Activated gamma-delta T cell treated with Interleukin-2 at 50 U/mL for 16 hours (primary cell): ENCODE data around the gene SAGE1.
"Not testable (repeated sequence)": the region's sequence is repeated elsewhere in the genome, so short reads cannot be mapped to it uniquely, and the experiment has no call there.

Experiments used
- DNase-seq: peaks from one replicate; pipeline ENCODE4 v3.0.0-alpha.2; 2020

Gene SAGE1, protein sequence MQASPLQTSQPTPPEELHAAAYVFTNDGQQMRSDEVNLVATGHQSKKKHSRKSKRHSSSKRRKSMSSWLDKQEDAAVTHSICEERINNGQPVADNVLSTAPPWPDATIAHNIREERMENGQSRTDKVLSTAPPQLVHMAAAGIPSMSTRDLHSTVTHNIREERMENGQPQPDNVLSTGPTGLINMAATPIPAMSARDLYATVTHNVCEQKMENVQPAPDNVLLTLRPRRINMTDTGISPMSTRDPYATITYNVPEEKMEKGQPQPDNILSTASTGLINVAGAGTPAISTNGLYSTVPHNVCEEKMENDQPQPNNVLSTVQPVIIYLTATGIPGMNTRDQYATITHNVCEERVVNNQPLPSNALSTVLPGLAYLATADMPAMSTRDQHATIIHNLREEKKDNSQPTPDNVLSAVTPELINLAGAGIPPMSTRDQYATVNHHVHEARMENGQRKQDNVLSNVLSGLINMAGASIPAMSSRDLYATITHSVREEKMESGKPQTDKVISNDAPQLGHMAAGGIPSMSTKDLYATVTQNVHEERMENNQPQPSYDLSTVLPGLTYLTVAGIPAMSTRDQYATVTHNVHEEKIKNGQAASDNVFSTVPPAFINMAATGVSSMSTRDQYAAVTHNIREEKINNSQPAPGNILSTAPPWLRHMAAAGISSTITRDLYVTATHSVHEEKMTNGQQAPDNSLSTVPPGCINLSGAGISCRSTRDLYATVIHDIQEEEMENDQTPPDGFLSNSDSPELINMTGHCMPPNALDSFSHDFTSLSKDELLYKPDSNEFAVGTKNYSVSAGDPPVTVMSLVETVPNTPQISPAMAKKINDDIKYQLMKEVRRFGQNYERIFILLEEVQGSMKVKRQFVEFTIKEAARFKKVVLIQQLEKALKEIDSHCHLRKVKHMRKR

DNA sequence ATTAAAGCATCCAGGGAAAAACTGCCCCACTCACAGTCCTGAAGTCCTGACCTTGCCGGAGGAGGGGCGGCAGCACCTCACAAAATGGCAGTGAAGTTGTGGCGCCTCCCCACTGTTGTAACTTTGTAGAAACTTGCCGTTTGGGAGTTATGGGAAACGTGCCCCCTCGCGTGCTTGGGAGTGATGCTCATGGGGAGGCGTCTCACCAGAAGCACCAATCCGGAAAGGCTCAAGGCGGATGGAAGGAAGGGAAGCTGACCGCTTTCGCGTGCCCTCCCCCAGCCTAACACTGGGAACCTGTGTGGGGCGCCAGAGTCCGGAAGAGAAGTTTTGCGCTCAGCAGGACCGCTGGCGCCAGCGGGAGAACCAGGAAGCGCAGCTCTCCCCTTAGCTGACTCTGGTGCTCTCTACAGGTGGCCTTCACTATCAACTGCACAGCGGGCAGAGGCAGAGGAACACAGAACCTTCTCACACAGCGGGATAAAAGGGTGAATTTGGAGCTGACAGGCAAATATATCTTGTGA lies at the start of gene SAGE1, which contains the start of gene CT45A10:
SAGE1 (plus strand) TSS at position 423 of the 524 bp plus-strand sequence. CDS start 2,527 bp downstream, outside the sequence.
CT45A10 (minus strand) TSS at position 151 of the 524 bp plus-strand sequence. CDS start 8,100 bp downstream, outside the sequence.
- no peak for DNase-seq

DNA sequence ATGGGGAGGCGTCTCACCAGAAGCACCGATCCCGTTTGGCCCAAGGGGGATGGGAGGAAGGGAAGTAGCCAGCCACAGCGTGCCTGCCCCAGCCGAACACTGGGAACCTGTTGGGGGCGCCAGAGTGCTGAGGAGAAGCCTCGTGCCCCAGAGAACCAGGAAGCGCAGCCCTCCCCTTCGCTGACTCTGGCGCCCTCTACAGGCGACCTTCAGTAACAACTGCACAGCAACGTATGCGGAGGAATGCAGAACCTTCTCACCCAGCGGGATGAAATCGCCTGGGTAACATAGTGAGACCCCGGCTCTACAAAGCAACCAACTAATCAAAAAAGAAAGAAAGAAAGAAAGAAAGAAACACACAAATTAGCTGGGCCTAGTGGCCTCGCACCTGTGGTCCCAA lies 39.1 kb upstream of the SAGE1 start, which contains the start of gene CT45A8:
CT45A8 (minus strand) TSS at position 101 of the 400 bp plus-strand sequence. CDS start 3,755 bp downstream, outside the sequence.
- DNase-seq: not testable (repeated sequence)

DNA sequence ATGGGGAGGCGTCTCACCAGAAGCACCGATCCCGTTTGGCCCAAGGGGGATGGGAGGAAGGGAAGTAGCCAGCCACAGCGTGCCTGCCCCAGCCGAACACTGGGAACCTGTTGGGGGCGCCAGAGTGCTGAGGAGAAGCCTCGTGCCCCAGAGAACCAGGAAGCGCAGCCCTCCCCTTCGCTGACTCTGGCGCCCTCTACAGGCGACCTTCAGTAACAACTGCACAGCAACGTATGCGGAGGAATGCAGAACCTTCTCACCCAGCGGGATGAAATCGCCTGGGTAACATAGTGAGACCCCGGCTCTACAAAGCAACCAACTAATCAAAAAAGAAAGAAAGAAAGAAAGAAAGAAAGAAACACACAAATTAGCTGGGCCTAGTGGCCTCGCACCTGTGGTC lies 21.8 kb upstream of the SAGE1 start, which contains the start of gene CT45A9:
CT45A9 (minus strand) TSS at position 101 of the 400 bp plus-strand sequence. CDS start 3,751 bp downstream, outside the sequence.
- not testable (repeated sequence) for DNase-seq

DNA sequence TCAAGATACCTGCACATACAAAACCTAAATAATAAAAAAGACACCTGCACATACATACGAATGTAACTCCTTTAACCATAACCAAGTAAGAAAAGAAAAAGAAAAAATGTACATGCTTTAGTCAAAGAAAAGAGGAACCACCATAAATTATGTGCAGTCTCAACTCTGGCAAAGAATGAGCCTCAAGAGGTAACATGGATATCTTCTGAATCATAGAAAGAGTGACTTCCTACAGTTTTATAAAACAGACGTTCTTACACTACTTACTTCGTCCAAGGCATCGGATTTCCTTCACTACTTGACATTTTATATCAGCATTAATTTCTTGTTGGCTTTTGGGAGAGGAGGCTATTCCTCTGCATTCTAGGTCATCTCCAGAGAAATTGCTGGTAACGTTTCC lies 10.8 kb upstream of the SAGE1 start:
- not testable (repeated sequence) for DNase-seq

DNA sequence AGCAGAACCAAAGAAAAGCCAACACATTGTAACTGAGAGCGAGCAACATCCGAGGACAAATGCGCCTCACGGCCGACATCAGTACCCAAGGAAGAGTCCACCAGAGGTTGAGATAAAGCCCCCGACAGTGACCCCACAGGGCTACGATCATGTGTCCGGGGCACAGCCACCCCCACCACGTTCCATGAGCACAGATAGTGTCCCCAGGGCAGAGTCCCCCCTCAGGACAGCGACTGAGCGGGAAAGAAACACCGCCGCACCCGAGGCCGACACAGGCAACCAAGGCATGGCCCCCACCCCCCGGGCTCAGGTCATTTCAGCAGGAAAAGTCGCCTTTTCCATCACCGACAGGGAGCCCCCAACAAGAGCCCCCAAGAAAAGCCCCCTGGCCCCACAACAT lies 5.3 kb upstream of the SAGE1 start:
- not testable (repeated sequence) for DNase-seq

DNA sequence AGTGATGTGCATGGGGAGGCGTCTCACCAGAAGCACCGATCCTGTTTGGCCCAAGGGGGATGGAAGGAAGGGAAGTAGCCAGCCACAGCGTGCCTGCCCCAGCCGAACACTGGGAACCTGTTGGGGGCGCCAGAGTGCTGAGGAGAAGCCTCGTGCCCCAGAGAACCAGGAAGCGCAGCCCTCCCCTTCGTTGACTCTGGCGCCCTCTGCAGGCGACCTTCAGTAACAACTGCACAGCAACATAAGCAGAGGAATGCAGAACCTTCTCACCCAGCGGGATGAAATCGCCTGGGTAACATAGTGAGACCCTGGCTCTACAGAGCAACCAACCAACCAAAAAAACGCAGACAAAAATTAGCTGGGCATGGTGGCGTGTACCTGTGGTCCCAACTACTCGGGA lies 4.5 kb upstream of the SAGE1 start:
- DNase-seq: not testable (repeated sequence)

DNA sequence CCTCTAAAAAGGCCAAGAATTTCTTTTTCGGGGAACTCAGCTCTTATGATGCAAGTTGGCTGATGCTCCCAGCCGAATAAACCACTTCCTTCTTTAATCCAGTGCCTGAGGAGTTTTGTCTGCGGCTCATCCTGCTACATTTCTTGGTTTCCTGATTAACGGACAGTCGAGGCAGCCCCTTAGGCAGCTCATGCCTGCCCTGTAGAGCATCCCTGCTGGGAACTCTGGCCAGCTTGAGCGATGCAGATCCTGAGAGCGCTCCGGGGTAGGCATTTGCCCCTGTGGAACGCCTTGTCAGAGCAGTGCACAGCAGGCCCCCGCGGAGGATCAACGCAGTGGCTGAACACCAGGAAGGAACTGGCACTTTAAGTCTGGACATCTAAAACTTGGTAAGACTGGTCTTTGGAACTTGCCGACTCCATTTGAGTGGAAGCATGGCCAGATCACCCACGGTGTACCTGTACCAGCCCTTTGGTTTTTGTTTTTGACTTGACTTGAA lies 3.4 kb upstream of the SAGE1 start:
- no peak for DNase-seq

DNA sequence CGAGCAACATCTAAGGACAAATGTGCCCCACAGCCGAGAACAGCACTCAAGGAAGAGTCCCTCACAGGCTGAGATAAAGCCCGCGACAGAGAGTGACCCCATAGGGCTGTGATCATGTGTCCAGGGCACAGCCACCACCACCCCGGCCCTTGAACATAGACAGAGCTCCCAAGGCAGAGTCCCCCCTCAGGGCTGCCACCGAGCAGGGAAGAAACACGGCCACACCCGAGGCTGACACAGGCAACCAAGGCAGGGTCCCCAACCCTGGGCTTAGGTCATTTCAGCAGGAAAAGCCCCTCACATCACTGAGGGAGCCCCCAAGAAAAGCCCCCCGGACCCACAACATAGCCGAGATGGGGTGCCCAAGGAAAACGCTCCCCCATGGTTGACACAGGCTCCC lies 735 bp upstream of the SAGE1 start:
- DNase-seq: no peak

DNA sequence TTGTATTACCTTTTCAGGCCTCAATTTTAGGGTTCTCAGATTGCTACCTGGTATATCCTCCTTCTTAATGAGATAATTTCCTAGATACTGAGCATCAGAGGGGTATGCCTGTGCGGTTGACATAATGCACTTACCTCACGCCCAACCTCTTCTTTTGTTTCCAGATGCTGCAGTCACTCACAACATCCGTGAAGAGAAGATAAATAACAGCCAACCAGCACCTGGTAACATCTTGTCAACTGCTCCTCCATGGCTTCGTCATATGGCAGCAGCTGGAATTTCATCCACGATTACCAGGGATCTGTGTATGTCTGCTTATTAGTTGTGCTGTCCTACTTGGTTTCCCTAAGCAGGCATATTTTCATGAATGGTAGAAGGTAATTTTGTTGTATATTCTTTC lies 16.7 kb downstream of the SAGE1 start:
- no peak for DNase-seq

DNA sequence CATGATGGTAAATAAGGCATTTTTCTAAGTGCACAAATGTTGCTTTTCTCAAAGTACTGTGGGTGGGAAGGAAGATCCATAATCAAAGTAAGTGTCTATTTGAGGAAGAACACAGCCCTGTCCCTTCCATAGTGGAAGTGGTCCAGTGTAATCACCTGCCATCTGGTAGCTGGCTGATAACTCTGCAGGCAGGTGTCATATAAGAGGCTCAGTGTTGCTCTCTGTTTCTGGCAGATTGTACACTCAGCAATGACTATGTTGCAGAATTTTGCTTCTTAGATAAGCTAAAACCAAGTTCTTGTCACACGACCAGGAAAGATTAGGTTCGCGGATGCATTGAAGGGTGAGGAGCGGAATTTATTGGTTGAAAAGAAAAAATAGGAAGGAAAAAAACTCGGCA lies 20.9 kb downstream of the SAGE1 start:
- DNase-seq: no peak

DNA sequence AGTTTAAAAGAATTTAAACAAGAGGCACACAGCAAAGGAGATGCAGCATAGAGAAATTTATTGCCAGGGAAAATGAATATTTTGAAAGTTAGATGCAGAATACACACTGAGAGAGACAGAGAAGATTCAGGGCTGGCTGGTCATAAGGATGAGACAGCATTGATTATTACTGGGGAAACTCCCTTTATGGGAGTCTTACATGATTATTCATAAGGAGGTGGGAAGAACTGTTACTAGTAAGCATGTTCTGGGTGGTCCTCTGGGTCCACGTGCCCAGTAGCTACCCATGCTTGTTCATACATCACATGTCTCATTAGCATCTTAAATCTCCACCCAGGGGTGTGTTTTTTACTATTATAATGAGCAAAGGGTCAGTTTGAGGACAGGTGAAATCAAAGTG lies 27.0 kb downstream of the SAGE1 start:
- not testable (repeated sequence) for DNase-seq

DNA sequence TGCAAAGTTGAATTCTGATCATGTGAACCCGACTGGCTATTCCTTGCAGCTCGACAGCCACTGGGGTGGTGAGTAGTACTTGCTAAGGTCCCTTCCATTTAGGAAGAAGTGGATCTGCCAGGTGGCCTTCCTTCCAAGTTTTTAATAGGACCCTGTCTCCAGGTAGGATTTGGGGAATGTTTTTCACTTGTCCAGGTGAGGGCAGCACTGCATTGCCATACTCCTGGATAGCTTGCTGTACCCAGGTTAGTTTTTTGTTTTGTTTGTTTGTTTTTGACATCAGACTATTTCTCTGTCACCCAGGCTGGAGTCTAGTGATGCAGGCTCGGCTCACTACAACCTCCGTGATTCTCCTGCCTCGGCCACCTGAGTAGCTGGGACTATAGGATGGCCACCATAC lies 29.8 kb downstream of the SAGE1 start:
- DNase-seq: no peak

DNA sequence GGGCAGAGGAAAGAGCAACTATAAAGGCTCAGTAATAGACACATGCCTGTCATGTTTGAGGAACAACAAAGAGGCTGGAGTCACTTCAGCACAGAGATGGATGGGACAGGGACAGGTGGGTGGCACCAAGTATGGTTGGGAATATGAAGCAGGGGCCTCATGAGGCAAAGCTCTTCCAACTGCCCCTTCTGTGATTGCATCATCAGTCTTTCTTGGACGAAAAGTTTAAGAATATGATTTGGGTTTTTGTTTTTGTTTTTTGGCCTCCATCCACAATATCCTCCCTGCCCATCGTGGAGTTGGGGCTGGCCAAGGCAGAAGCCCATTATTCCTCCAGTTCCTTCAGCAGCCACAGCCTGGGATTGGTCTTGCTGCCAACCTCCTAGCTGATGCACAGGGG lies 34.4 kb downstream of the SAGE1 start:
- no peak for DNase-seq

DNA sequence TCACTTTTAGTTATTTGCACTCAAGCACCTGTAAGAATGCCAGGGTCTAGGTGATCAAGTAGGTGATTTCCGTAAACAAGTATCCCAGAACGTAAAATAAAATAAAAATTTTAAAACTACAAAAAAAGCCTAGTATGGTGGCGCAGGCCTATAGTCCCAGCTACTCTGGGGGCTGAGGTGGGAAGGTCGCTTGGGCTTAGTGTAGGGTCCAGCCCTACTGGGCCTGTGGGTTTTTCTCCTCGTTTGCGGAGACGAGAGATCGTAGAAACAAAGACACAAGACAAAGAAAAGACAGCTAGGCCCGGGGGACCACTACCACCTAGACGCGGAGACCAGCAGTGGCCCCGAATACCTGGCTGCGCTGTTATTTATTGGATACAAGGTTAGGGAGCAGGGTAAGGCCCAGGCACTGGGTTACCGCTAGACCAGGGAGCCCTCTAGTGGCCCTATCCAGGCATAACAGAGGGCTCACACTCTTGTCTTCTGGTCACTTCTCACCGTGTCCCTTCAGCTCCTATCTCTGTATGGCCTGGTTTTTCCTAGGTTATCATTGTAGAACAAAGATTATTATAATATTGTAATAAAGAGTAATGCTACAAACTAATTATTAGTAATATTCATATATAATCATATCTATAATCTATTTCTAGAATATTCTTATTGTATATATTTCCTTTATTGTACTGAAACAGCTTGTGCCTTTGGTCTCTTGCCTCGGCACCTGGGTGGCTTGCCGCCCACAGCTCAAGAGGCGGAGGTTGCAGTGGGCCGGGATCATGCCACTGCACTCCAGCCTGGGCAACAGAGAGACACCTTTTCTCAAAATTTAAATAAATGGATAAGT lies 38.4 kb downstream of the SAGE1 start:
- peak; percentile 27 for DNase-seq

DNA sequence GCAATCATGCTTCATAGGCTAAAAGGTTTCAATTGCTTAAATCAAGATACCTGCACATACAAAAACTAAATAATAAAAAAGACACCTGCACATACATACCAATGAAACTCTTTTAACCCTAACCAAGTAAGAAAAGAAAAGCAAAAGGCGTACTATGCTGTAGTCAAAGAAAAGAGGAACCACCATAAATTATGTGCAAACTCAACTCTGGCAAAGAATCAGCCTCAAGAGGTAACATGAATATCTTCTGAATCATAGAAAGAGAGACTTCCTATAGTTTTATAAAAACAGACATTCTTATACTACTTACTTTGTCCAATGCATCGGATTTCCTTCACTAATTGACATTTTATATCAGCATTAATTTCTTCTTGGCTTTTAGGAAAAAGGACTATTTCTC lies 51.0 kb downstream of the SAGE1 start:
- no peak for DNase-seq

DNA sequence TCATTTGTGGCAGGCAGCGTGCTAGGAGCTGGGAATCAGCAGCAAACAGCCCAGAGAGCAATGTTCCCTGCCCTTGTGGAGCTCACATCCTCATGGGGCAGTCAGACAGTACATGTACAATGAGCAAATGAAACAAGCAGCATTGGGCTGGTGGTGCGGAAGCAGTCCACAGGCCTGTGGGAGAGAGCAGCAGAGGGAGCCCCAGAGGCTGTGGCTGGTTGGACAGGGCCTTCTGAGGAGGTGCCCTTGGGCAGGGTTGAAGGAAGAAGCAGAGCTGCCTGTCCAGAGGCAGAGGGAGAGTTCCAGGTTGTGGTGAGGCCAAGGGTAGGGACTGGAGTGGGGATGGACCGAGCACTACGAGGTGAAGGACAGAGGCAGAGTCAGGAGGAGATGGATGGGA lies 57.8 kb downstream of the SAGE1 start:
- no peak for DNase-seq
